ENCODE data around the gene VPREB3. TPM values are rescaled to one million over a fixed set of nuclear protein-coding genes. Genes with fewer than 3 reads are reported as not detected.

Gene VPREB3
- total RNA-seq, 2 donors from 2014 or later = not detected

- Histone ChIP-seq H3K36me3 (no peaks in the 10 kb centered on the region), H3K4me1 (replicated peaks) (peaks cover 4% of the 10 kb centered on the region), H3K27me3 (replicated peaks; ENCODE audit: insufficient read depth) (no peaks in the 10 kb centered on the region), H3K4me3 (peak overlapping the region; percentile 54 to 59), H3K27ac (peak overlapping the region; percentile 78 to 84), H3K9me3 (no peaks in the 10 kb centered on the region)
- 30% methylated on average over 5 of the region's 27 CpGs for WGBS
- intact Hi-C loops (cut with DNase I) = loop anchor here (2.0 to 5.0 kb wide), 2 partner anchors 74 to 225 kb away; no protein-coding TSS in a partner anchor
- DNase-seq (ENCODE audit: low spot score) = no peak
- TF ChIP-seq POLR2A (IDR thresholded peaks at IDR 0.05) (no peak), POLR2AphosphoS5 (IDR thresholded peaks at IDR 0.05) (no peak), CTCF (IDR thresholded peaks at IDR 0.05) (no peak)
These were observed 13.1 kb upstream of the VPREB3 start for GRCh38 chr22:23767303-23767672.

GRCh38 chr22:23764899-23765881, 11.0 kb upstream of the VPREB3 start:
- H3K36me3 ChIP-seq = no peaks in the 10 kb centered on the region
- H3K4me3 ChIP-seq = no peak overlapping the region
- H3K4me1 ChIP-seq (replicated peaks) = peaks cover 3% of the 10 kb centered on the region
- TF ChIP-seq CTCF (IDR thresholded peaks at IDR 0.05) (no peak), POLR2A (IDR thresholded peaks at IDR 0.05) (no peak), POLR2AphosphoS5 (IDR thresholded peaks at IDR 0.05) (no peak)
- H3K27ac ChIP-seq = no peak overlapping the region
- H3K27me3 ChIP-seq (replicated peaks; ENCODE audit: insufficient read depth) = no peaks in the 10 kb centered on the region
- H3K9me3 ChIP-seq = no peaks in the 10 kb centered on the region
- intact Hi-C loops (cut with DNase I) = loop anchor here (5.0 kb wide), 1 partner anchor 223 kb away; no protein-coding TSS in a partner anchor
- whole genome bisulfite sequencing = 86% methylated on average over 9 of the region's 9 CpGs
- DNase-seq (ENCODE audit: low spot score) = no peak

- no peak for TF ChIP-seq POLR2A (IDR thresholded peaks at IDR 0.05)
- no peak for TF ChIP-seq POLR2AphosphoS5 (IDR thresholded peaks at IDR 0.05)
- TF ChIP-seq CTCF (IDR thresholded peaks at IDR 0.05) = no peak
- no peaks in the 10 kb centered on the region for H3K36me3 ChIP-seq
- no peak for DNase-seq (ENCODE audit: low spot score)
- no peaks in the 10 kb centered on the region for H3K9me3 ChIP-seq
- H3K4me1 ChIP-seq (replicated peaks) = peaks cover 3% of the 10 kb centered on the region
- intact Hi-C loops (cut with DNase I) = no loop called here
- no peak overlapping the region for H3K4me3 ChIP-seq
- no peak overlapping the region for H3K27ac ChIP-seq
- WGBS = 49% methylated on average over 5 of the region's 7 CpGs
- no peaks in the 10 kb centered on the region for H3K27me3 ChIP-seq (replicated peaks; ENCODE audit: insufficient read depth)
These were observed 9.7 kb upstream of the VPREB3 start for GRCh38 chr22:23763954-23764353.

- no peak for DNase-seq (ENCODE audit: low spot score)
- H3K4me1 ChIP-seq (replicated peaks) = peaks cover 3% of the 10 kb centered on the region
- H3K27ac ChIP-seq = no peak overlapping the region
- H3K27me3 ChIP-seq (replicated peaks; ENCODE audit: insufficient read depth) = no peaks in the 10 kb centered on the region
- intact Hi-C loops (cut with DNase I) = no loop called here
- TF ChIP-seq CTCF (IDR thresholded peaks at IDR 0.05) (no peak), POLR2A (IDR thresholded peaks at IDR 0.05) (no peak), POLR2AphosphoS5 (IDR thresholded peaks at IDR 0.05) (no peak)
- no peaks in the 10 kb centered on the region for H3K36me3 ChIP-seq
- 14% methylated on average over 16 of the region's 17 CpGs for WGBS
- H3K9me3 ChIP-seq = no peaks in the 10 kb centered on the region
- no peak overlapping the region for H3K4me3 ChIP-seq
These were observed 9.3 kb upstream of the VPREB3 start for GRCh38 chr22:23763579-23763945.
